ENCODE measurements around the gene RNF149.

RNF149 gene

DNA sequence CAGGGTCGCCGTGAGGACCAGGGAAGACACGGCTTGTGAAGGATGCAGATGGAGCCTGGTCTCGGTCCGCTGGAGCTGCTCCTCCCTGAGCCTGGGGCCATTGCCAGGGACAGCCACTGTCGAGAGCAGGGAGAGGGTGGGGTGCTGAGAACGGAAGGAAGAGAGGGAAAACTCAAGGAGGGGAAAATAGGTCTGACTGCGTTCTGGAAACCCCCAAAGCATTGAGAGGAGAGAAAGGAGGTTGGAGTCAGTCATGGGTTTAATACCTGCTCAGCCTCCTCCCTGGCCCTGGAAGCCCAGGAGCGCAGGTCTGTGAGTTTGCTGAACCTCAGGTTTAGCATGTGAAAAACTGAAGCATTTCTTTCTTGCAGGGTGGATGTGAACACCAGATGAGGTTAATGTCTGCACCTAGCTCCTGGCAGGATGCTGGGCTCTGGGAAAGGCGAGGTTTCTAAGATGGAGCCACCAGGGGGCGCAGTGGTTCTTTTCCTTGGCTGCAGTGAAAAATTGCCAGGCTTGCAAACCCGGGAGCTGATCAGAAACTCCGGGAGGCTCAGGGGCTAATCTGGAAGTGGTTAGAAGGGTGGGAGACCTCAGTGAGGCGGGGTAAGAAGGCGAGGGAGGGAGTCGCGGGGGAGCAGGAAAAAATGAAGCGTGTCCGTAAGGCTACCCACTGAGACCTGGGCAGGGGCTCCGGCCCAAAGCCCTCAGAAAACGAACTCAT, 33.6 kb upstream of the RNF149 start:
- TF ChIP-seq CTCF (IDR thresholded peaks at IDR 0.05; ENCODE audit: insufficient read depth, low read depth, low read length, missing control alignments), result peak; percentile 82
- H3K4me3 ChIP-seq (ENCODE audit: low read length), result no peak overlapping the region
- peak; percentile 73 for DNase-seq (ENCODE audit: low read depth)

- DNase-seq (ENCODE audit: low read depth), result no peak
- no peak overlapping the region for H3K4me3 ChIP-seq (ENCODE audit: low read length)
- no peak for TF ChIP-seq CTCF (IDR thresholded peaks at IDR 0.05; ENCODE audit: insufficient read depth, low read depth, low read length, missing control alignments)
These were observed 32.9 kb upstream of the RNF149 start for GRCh38 chr2:101341421-101341820.

GRCh38 chr2:101340141-101340551, 31.6 kb upstream of the RNF149 start:
- TF ChIP-seq CTCF (IDR thresholded peaks at IDR 0.05; ENCODE audit: insufficient read depth, low read depth, low read length, missing control alignments), result no peak
- DNase-seq (ENCODE audit: low read depth), result no peak
- no peak overlapping the region for H3K4me3 ChIP-seq (ENCODE audit: low read length)

DNA sequence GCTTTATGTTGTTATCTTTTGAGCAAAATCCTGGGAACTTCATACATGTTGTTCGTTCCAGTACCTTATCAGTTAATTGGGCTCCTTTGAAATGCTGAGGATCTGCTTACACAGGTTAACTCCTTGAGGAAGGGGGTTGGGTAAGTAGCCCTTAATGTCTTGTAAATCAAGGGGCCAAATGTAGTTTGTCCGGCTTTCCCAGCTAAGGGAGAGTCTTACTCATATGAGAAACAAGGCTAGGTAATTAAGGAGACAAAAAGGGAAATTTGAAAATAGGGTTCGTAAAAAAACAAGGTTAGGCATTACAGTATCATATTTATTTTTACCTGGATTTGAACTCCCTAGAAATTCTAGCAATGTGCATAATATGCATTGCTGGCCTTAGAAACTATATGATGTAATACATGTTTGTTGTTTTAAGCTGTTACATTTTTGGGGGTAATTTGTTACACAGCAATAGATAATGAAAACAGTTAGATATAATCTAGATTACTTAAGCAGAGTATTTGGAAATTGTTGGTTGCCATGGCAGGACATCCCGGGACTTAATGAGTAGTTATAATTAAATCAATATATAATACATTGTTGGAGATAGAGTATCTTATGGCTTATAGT, 30.9 kb upstream of the RNF149 start:
- no peak for TF ChIP-seq CTCF (IDR thresholded peaks at IDR 0.05; ENCODE audit: insufficient read depth, low read depth, low read length, missing control alignments)
- DNase-seq (ENCODE audit: low read depth), result no peak
- no peak overlapping the region for H3K4me3 ChIP-seq (ENCODE audit: low read length)

DNA sequence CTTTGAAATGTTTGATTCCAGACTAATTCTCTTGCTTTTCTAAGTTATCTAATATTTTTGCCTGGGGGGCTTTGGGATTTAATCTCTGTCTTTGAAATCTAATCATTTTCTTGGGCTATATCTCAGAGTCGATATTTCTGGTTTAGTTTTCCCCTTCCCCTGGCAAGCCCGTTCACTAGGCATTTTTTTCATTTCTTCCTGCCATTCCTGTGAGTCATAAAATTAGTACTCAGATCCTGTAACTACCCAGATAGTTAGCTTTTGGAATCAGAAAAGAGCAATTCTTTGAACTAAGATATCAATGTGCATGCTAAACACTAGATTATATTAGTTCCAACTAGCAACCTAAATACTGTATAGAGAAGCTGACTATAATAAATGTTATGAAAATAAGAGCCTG, 29.4 kb upstream of the RNF149 start:
- no peak for TF ChIP-seq CTCF (IDR thresholded peaks at IDR 0.05; ENCODE audit: insufficient read depth, low read depth, low read length, missing control alignments)
- H3K4me3 ChIP-seq (ENCODE audit: low read length), result no peak overlapping the region
- DNase-seq (ENCODE audit: low read depth), result peak; percentile 33

GRCh38 chr2:101332885-101333766, 24.6 kb upstream of the RNF149 start:
- no peak overlapping the region for H3K4me3 ChIP-seq (ENCODE audit: low read length)
- DNase-seq (ENCODE audit: low read depth), result no peak
- TF ChIP-seq CTCF (IDR thresholded peaks at IDR 0.05; ENCODE audit: insufficient read depth, low read depth, low read length, missing control alignments), result no peak
